Ascending aorta (tissue), 2 donors: Measurements from ENCODE around the gene TBL1XR1. TPM values are rescaled to one million over a fixed set of nuclear protein-coding genes. Genes with fewer than 3 reads are reported as not detected.
"Not testable (repeated sequence)": the region's sequence is repeated elsewhere in the genome, so short reads cannot be mapped to it uniquely, and the experiment has no call there.

Source experiments
- DNase-seq, 2 donors: peaks; one replicate each; pipeline ENCODE4 v3.0.0-alpha.2; 2019; ENCODE audit warnings: low spot score in 2 of 2
- H3K27ac ChIP-seq, 2 donors: fragments of 200-600 bp; sonication (generic); one replicate each; pipeline ENCODE4 v1.5.1; 2016 to 2017; ENCODE audit warnings: mild to moderate bottlenecking in 1 of 2
- H3K27me3 ChIP-seq: fragments of 200-600 bp; sonication (generic); one replicate; pipeline ENCODE4 v1.5.1; 2017
- H3K36me3 ChIP-seq, 2 donors: fragments of 200-600 bp; sonication (generic); one replicate each; pipeline ENCODE4 v1.5.1; 2016
- H3K4me1 ChIP-seq, 2 donors: fragments of 200-600 bp; sonication (generic); one replicate each; pipeline ENCODE4 v1.5.1; 2016 to 2017; ENCODE audit warnings: mild to moderate bottlenecking in 1 of 2
- H3K4me3 ChIP-seq, 2 donors: fragments of 200-600 bp; sonication (generic); one replicate each; pipeline ENCODE4 v1.5.1; 2016 to 2017; ENCODE audit warnings: mild to moderate bottlenecking in 1 of 2
- H3K9me3 ChIP-seq, 2 donors: fragments of 200-600 bp; sonication (generic); one replicate each; pipeline ENCODE4 v1.5.1; 2016
- intact Hi-C: fragments of 100-400 bp; cut with DNase I; formaldehyde crosslinking; loops from one replicate; pipeline ENCODE4 v1.15.1; 2023
- total RNA-seq: library from RNA; depleted of rRNA; stranded (reverse); fragments of >200 nt; gene quantifications from one replicate; pipeline ENCODE4 v1.1.0, GENCODE V29; 2016
- TF ChIP-seq, protein P1 (sequence below), 3 experiments: fragments of 200-600 bp in 2 of 3; fragments of 450-650 bp in 1 of 3; sonication (generic) in 2 of 3; IDR thresholded peaks; one replicate each; pipeline ENCODE4 v1.5.1; 2016 to 2019; ENCODE audit warnings: antibody characterized with exemption in 3 of 3, mild to moderate bottlenecking in 1 of 3, moderate library complexity in 1 of 3

Gene TBL1XR1
- total RNA-seq, 1 donor from 2014 or later, result 52.0 TPM

- intact Hi-C loops, result no loop called here
- TF ChIP-seq, protein P1, sequence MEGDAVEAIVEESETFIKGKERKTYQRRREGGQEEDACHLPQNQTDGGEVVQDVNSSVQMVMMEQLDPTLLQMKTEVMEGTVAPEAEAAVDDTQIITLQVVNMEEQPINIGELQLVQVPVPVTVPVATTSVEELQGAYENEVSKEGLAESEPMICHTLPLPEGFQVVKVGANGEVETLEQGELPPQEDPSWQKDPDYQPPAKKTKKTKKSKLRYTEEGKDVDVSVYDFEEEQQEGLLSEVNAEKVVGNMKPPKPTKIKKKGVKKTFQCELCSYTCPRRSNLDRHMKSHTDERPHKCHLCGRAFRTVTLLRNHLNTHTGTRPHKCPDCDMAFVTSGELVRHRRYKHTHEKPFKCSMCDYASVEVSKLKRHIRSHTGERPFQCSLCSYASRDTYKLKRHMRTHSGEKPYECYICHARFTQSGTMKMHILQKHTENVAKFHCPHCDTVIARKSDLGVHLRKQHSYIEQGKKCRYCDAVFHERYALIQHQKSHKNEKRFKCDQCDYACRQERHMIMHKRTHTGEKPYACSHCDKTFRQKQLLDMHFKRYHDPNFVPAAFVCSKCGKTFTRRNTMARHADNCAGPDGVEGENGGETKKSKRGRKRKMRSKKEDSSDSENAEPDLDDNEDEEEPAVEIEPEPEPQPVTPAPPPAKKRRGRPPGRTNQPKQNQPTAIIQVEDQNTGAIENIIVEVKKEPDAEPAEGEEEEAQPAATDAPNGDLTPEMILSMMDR (IDR thresholded peaks at IDR 0.05), result no peak
- Histone ChIP-seq H3K4me1 (no peaks in the 10 kb centered on the region), H3K4me3 (no peak overlapping the region), H3K36me3 (no peaks in the 10 kb centered on the region), H3K27ac (no peak overlapping the region), H3K27me3 (no peaks in the 10 kb centered on the region), H3K9me3 (peaks cover 6 to 16% of the 10 kb centered on the region in 2 donors)
- DNase-seq, result no peak
These were observed 191.4 kb downstream of the TBL1XR1 start for GRCh38 chr3:177005718-177006405.

DNA sequence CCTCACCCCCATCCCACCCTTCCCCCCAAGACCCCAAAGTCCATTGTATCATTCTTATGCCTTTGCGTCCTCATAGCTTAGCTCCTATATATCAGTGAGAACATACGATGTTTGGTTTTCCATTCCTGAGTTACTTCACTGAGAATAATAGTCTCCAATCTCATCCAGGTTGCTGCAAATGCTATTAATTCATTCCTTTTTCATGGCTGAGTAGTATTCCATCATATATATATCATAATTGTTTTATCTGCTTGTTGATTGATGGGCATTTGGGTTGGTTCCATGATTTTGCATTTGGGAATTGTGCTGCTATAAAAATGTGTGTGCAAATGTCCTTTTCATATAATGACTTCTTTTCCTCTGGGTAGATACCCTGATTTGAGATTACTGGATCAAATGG lies 197.1 kb downstream of the TBL1XR1 start:
- intact Hi-C loops, H3K4me1 ChIP-seq, H3K4me3 ChIP-seq: not testable (repeated sequence)

DNA sequence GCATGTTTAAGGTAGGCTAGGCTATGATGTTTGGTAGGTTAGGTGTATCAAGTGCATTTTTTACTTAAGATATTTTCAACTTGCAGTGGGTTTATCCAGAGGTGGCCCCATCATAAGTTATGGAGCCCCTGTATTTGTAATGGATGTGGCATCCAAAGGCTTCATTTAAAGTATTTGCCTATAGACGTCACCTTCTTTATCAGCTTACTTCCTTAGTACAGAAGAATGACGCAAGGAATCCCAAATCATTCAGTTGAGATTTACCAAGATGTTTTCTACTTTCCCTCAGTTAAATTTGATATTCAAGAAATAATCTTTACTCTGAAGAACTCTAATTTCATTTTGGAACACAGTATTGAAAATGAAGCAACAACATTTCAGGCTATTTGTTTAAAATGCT lies 201.3 kb downstream of the TBL1XR1 start:
- no peak overlapping the region for H3K27ac ChIP-seq
- intact Hi-C loops, result no loop called here

More for the DNA sequence above, 197.1 kb downstream of the TBL1XR1 start:
- DNase-seq, H3K27me3 ChIP-seq, H3K27ac ChIP-seq, H3K36me3 ChIP-seq, H3K9me3 ChIP-seq: not testable (repeated sequence)

DNA sequence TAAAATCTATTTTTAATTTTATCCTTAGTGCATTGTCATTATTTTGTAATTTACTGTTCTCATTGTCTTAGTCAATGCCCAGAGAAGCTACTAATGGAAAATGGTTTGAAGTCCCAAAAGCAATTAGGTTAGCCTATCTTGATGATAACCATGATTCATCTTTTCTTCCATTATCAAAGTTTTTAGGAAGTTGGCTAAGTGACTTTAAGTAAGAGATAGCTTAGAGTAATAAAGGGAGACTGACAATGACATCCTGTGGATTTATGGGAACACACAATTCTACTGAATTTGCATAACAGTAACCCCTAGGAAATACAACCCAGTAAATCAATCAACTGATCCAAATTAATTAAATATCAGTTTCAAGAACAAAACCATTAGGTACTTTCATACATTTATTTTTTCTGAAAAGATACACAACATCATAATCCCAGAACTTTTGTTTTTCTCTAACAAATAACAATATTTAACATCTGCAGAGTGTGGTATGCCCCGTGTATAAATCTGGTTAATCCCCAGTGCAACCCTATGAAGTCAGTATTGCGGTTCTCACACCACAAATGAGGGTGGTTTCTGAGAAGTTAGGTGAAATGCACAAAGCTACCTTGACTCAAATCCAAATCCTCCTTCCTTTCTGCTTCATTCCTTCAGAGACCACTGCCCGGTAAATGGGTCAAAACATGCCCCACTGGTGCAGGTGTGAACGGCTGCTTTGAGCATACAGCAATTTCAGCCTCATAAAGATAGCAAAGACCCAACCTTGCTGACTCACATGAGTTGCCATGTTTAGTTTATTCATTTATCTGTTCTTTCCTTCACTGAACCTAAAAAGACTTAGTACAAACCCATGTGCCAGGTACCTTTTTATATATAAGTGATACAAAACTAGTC lies 202.1 kb downstream of the TBL1XR1 start:
- intact Hi-C loops, result no loop called here
- Histone ChIP-seq H3K4me1 (no peaks in the 10 kb centered on the region), H3K27me3 (no peaks in the 10 kb centered on the region), H3K27ac (no peak overlapping the region), H3K9me3 (no peaks in the 10 kb centered on the region), H3K36me3 (no peaks in the 10 kb centered on the region), H3K4me3 (no peak overlapping the region)
- TF ChIP-seq, protein P1 (IDR thresholded peaks at IDR 0.05), result no peak
- DNase-seq, result no peak

More for the DNA sequence above, 201.3 kb downstream of the TBL1XR1 start:
- TF ChIP-seq, protein P1 (IDR thresholded peaks at IDR 0.05), result no peak
- no peak for DNase-seq
- Histone ChIP-seq H3K36me3 (no peaks in the 10 kb centered on the region), H3K27me3 (no peaks in the 10 kb centered on the region), H3K9me3 (no peaks in the 10 kb centered on the region), H3K4me3 (no peak overlapping the region), H3K4me1 (no peaks in the 10 kb centered on the region)

DNA sequence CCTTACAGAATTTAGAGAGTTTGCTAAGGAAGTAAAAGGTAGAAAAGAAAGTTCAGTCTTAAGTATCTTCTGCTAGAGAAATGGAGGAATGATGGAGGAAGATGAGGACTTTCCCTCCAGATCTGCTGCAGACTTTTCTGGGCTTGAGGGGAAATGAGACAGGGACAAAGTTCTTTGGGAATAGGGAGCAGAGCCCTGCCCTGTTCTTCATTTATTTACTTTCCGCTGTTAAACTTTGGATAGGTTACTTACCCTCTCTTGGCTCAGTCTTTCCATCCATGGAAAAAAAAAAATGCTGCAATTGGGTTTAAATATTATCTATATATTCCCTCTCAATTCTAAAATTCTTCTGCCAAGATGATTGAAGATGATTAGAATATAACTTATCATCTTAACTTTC lies 202.9 kb downstream of the TBL1XR1 start:
- no peaks in the 10 kb centered on the region for H3K27me3 ChIP-seq
- no peaks in the 10 kb centered on the region for H3K4me1 ChIP-seq
- no peaks in the 10 kb centered on the region for H3K36me3 ChIP-seq
- no peak for DNase-seq
- H3K27ac ChIP-seq, result no peak overlapping the region
- no peaks in the 10 kb centered on the region for H3K9me3 ChIP-seq
- H3K4me3 ChIP-seq, result no peak overlapping the region
- TF ChIP-seq, protein P1 (IDR thresholded peaks at IDR 0.05), result no peak
- intact Hi-C loops, result no loop called here

DNA sequence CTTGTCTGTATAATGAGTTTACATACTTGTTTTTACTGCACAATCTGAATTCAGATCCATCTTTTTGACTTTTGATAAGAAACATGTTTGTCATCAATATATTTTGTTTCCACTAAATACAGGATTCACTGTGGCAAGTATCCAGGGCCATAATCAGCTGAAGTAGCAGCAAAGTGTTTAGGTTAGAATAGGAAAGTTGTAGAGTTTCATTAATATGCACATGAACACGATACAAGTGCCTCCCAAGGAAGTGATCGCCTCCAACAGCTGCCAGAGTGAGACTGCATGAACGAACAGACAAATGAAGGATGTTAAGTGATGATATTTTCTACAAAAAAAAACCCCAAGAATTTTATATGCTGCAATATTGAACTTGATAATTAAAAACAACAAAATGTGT lies 204.3 kb downstream of the TBL1XR1 start:
- TF ChIP-seq, protein P1 (IDR thresholded peaks at IDR 0.05), result no peak
- intact Hi-C loops, result no loop called here
- H3K27me3 ChIP-seq, result no peaks in the 10 kb centered on the region
- H3K27ac ChIP-seq, result no peak overlapping the region
- H3K9me3 ChIP-seq, result no peaks in the 10 kb centered on the region
- H3K4me1 ChIP-seq, result no peaks in the 10 kb centered on the region
- no peaks in the 10 kb centered on the region for H3K36me3 ChIP-seq
- DNase-seq, result no peak
- no peak overlapping the region for H3K4me3 ChIP-seq
